Right lobe of liver (tissue), 4 donors: ENCODE results near the gene SGSM2.

Experiments used
- POLR2A ChIP-seq: fragments of 450-650 bp; IDR thresholded peaks from one replicate; pipeline ENCODE4 v1.6.1; 2017; ENCODE audit warnings: antibody characterized with exemption, mild to moderate bottlenecking
- TF ChIP-seq, protein P1 (sequence below), 4 donors: fragments of 200-600 bp in 3 of 4; fragments of 450-650 bp in 1 of 4; IDR thresholded peaks; one replicate each; pipeline versions ENCODE4 v1.5.1 to v1.8.0; 2016 to 2022; ENCODE audit warnings: antibody characterized with exemption in 4 of 4, mild to moderate bottlenecking in 2 of 4
- donor health status: DM: no; HTN: no; CAD: no.
- donor health status: DM: no; HTN: no; CAD: no.
- donor health status: DM: no; HTN: yes; CAD: no.

DNA sequence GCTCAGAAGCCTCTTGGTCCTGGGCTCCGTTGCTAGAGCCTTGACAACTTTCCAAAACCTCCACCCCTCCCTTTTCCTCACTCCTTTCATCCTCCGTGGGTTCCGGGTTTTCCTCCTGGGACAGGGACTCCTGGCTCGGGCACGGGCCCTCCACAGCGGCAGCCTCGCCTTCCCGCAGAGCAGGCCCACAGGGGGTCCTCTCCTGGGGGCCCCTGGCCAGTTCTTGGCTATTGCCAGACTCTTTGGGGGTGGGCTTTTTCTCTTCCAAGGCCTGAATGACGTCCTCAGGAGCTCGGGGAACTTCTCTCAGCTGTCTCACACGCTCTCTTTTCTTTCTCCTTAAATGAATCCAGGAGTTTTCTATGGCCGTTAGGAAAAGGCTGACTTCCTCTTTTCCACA, 82.9 kb downstream of the SGSM2 start:
- TF ChIP-seq, protein P1, sequence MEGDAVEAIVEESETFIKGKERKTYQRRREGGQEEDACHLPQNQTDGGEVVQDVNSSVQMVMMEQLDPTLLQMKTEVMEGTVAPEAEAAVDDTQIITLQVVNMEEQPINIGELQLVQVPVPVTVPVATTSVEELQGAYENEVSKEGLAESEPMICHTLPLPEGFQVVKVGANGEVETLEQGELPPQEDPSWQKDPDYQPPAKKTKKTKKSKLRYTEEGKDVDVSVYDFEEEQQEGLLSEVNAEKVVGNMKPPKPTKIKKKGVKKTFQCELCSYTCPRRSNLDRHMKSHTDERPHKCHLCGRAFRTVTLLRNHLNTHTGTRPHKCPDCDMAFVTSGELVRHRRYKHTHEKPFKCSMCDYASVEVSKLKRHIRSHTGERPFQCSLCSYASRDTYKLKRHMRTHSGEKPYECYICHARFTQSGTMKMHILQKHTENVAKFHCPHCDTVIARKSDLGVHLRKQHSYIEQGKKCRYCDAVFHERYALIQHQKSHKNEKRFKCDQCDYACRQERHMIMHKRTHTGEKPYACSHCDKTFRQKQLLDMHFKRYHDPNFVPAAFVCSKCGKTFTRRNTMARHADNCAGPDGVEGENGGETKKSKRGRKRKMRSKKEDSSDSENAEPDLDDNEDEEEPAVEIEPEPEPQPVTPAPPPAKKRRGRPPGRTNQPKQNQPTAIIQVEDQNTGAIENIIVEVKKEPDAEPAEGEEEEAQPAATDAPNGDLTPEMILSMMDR (IDR thresholded peaks at IDR 0.05) = no peak
- TF ChIP-seq POLR2A = no peak
